Measurements from ENCODE around the gene CNOT1. TPM values are rescaled to one million over a fixed set of nuclear protein-coding genes. Genes with fewer than 3 reads are reported as not detected.
A peak's percentile ranks its signal among the peaks of the same experiment; 100 is the strongest.

Gene CNOT1
- total RNA-seq, 1 donor from 2014 or later = 230 TPM

DNA sequence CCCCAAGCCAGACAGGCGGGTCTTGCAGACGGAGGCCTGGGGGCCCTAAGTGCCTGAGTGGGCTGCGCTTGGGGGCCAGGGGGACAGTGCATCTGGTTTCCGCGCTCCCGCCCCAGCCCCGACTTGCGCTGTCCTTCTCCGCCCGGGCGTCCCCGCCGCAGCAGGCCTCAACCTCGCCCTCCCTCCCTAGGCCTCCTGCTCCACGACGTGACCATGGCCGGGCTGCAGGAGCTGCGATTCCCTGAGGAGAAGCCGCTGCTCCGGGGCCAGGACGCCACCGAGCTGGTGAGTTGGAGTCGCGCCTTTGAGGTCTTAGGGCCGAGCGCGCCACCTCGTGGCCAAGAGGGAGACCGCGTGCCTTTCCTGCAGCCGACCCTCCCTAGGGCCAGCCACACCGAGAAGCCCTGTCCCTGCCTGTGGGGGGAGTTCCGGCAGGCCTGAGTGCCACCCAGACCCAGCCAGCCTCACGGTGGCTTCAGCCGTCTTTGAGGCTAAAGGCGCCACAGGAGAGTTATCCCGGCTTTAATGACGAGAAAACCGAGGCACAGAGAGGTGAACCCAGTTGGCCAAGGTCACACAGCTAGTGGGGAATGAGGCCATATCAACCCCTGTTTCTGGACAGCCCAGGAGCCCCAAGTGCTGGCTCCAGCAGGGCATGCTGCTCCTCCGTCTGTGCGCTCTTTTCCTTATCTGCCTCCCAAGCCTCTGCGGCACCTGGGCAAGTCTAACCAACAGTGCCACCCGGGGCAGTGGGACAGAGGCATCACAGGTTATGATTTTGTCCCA is 141.9 kb downstream of the CNOT1 start:
- peak; percentile 80 for DNase-seq (ENCODE audit: low spot score)

DNA sequence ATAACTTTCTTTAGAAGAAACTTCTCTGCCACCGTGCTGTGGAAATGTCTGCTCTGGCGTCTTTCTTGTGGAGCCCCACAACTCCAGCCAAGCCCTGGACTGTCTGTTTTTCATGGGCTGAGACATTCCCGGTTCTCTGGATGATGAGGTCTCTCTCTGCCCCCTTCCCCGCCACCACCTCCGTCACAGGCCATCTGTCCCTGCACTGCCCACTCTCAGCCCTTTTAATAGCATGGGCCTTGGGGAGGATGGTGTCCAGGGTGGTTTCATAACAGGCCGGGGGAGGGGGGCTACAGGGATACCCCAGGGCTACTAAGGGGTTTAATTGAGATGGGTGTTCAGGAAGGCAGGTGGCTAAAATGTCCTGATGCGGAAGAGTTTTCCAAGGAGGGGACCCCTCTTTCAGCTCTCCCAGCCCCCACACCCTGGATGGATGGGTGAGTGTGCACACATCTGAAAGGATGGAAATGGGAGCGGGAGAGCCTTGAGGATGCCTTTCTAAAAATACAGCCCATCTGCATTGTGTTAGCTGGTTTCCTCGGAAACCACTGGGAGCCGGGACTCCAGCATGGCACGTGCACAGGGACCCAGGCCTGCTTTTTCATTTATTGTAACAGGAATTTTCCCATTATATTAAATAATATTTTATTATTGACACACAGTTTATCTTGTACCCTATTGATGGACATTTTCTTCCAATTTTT is 144.3 kb downstream of the CNOT1 start:
- DNase-seq (ENCODE audit: low spot score) = no peak

DNA sequence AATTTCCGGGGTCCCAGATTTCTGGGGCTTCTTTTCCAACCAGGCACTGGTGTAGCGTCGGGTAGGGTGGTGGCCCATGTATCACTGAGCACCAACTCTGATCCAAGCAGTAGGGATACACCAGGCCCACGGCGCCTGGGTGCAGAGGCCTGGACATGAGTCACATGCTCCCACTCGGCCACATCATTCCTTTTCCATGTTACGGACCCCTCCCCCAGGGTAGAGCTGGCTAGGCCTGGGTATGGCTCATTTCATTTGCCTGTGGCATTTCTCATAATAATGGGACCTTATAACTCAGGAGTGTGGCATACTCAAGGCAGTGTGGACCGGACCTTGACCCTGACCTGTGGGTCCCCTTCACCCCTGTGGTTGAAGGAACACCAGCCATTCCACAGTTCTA is 147.7 kb downstream of the CNOT1 start:
- no peak for DNase-seq (ENCODE audit: low spot score)

DNA sequence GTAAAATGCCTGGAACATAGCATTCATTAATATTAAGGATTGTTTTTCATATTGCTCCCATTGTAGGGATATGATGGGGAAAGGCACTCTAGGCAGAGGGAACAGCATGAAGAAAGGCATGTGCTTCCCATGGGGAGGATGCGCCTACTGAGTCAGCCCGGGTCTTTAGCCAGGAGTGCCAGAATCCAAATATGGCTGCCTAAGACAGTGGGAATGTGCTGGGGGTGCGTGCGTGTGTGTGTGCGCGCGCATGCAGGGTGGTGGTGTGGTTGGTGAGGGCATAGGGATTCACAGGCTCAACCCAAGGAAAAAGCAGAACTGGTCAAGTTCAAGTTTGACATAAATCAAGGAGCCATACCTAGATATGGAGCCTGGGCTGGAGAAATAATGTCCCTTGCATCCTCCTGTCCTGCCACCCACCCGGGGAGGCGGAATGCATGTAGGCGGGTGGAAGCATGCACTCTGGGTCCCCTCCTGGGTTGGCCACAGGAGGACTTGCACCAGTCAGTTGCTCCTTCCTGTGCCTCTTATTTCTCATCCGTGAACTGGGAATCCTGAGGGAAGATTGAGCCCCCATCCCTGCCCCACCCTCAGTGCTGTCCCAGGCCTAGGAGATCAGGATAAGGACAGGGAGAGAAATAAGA is 148.3 kb downstream of the CNOT1 start:
- no peak for DNase-seq (ENCODE audit: low spot score)

DNA sequence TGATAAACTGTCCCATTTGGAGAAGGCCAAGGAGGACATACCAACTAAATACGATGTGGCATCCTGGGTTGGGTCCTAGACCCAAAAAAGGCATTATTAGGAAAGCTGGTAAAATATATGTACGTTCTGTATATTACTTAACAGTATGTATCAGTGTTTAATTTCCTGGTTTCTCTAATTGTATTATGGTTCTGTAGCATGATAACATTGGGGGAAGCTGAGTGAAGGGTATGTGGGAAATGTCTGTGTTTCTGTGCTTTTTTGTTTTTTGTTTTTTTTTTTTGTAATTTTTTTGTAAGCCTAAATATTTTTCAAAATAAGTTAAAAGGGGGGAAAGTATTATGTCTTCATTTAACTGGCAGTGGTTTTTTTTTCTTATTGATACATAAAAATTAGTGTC is 151.2 kb downstream of the CNOT1 start:
- DNase-seq (ENCODE audit: low spot score) = no peak

DNA sequence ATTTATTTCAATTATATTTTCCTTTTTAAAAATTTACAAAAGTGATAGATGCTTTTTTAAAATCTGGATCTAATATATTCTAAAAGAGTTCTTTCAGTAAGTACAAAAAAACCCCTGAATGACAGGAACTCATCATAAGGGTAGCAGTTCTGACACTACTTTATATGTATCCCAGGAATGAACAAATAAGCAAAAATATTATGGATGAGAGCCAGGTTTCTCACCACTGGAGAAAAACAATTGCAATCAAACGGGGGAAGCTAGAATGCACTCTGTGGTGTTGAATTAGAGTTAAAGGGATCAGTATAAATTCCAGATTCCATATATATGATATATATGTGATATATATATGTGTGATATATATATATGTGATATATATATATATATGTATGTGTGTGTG is 152.8 kb downstream of the CNOT1 start:
- no peak for DNase-seq (ENCODE audit: low spot score)

DNA sequence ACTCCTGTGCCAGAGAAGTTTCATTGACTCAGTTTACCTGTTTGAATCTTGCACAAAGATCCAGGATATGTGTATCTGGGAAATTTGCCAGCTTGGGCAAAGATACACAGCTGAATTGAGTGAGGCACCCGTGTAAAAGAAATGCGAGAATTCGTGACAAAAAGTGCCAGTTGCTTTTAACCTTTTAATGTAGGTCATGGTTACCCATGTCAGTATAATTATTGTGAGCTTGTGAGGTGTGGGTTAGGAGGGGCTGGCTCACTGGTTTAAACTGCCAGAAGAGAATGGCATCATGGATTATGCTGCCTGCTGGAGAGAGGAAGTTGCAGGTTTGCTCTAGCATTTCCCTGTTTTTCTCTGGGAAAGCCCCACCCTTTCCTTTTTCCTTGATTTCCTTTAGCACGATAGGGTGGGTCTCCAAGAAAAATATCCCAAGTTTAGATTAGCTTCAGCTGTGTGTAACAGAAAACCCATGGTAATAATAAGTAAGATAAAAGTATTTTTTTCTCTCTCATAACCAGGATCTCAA is 154.5 kb downstream of the CNOT1 start:
- DNase-seq (ENCODE audit: low spot score) = no peak

DNA sequence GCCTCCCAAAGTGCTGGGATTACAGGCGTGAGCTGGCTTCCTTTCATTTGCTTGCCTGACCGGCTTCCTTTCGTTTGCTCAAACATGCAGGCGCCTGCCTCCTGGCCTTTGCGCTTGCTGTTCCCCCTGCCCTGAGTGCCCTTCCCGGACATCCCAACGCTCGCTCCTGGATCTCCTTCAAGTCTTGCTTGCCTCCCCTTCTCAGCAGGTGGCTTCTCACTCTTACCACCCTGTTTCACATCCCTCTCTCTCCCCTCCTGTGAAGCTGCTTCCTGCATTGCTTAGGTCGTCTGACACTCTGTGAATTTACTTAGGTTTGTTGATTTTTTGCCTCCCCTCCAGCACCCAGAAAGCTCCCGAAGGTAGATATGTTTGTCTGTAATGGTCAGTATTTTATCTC is 155.3 kb downstream of the CNOT1 start:
- no peak for DNase-seq (ENCODE audit: low spot score)

DNA sequence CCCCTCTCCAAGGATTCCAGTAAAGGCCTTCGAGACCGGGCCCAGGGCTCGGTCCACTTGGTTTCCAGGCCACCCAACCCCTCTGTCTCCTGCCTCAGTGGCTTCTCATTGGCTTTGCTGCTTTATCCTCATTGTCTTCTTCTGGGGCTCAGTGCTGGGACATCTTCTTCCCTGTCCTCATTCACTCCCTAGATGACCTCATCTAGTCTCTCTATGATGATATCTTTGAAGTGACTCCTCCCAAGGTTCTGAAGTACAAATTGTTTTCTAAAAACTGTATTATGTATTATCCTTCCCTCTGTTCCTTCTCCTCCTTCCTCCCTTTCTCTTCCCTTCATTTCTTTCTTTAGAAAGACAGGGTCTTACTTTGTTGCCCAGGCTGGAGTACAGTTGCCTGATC is 156.8 kb downstream of the CNOT1 start:
- no peak for DNase-seq (ENCODE audit: low spot score)

DNA sequence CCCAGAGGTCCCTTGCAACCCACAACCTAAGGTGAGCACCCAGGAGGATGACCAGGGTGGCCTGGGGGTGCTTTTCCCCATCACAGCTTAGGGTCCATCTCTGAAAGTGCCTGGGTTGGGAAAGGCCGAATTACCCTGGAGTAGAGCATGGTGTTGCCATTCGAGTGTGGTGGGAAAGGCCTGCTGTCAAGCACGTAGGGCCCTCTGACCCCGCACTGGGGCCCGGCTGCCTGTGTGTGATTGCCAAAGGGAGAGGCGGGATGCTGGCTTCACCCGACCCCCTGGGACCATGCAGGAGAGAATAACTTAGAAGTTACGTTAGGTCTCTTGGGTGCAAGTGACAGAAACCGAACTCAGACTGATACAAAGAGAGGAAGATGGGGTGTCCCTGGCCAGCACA is 157.4 kb downstream of the CNOT1 start:
- DNase-seq (ENCODE audit: low spot score) = no peak

DNA sequence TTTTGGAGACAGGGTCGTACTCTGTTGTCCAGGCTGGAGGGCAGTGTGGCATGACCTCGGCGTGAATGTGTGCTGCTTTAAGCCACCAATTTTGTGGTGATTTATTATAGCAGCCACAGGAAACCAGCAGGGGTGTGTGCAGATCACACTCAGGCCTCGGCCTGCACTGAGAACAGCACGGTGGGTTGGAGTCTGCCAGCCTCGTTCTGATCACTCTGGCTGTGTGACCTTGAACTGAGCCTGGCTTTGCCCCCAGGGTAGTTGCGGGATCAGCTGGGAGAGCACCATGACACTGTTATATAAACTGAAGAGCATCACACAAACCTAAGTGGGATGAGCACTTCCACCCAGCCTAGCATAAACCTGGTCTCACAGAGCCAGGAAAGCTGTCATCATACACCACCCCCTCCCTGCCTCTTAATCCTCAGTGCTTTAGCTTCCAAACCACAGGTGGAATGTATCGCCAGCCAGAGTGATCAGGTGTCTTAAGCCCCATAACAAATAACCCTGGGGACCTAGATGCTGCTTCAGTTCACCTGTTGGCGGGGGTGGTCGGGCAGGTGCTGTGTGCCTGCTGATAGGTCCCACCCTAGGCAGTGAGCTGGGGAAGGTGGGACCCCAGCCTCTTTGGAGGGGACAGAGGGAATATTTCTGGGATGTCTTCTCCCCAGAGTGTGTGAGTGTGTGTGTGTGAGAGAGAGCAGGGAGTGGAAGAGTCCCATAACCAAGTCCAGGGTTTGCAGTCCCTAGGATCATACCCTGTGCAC is 158.2 kb downstream of the CNOT1 start:
- no peak for DNase-seq (ENCODE audit: low spot score)

Other genes starting within 250 kb of the CNOT1 start
- gene GINS3, start 237.4 kb downstream of the CNOT1 start, total RNA-seq = 7.0 TPM
- 4.6 TPM for gene NDRG4, start 129.7 kb downstream of the CNOT1 start, total RNA-seq
- gene SETD6, start 114.3 kb downstream of the CNOT1 start, total RNA-seq = 37.3 TPM
- 14.6 TPM for gene SLC38A7, start 54.9 kb upstream of the CNOT1 start, total RNA-seq
- gene GOT2, start 104.5 kb upstream of the CNOT1 start, total RNA-seq = 146 TPM

All from ureter (tissue), 1 donor.